ENCODE results near the gene RNPEPL1. TPM values are rescaled to one million over a fixed set of nuclear protein-coding genes. Genes with fewer than 3 reads are reported as not detected.

Gene RNPEPL1
- total and polyA plus RNA-seq, 10 of the 15 experiments (the other 5 are each of a cell fraction or from before 2014, with no cell fraction given) = 0.24 to 49.5 (median 6.8) TPM

DNA sequence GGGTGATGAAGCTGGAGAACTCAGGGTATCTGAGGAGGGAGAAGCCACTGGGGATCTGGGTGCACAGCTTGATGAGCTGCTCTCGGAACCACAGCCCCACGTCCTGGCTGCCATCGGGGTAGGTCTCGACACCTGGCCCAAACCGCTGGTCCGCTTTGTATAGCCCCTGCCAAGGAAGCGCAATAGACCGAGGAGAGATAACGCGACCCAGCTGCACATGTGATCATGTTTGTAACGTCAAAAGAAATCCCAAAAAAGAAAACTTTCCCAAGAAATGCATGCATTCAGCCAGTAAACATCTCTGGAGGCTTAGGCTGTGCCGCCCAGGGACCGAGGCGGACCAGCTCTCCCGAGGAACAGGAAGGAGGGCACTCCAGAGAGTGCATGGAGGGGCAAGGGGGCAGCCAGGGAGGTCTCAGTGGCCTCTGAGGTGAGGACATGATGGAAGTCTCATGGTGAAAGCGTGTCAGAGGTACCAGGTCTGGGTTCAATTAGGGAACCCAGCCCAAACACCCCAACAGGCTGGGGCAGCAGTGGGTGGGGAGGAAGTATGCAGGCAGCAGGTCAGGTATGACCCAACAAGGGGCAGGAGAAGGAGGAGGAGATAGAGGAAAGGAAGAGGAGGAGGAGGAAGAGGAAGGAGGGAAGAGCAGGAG, 38.8 kb upstream of the RNPEPL1 start (continued):
- no peak for TF ChIP-seq MXI1 (IDR thresholded peaks at IDR 0.05; ENCODE audit: low read depth, low read length)
- TF ChIP-seq WRNIP1 (IDR thresholded peaks at IDR 0.05; ENCODE audit: borderline replicate concordance, low read depth, low read length) = no peak
- no peak for TF ChIP-seq NFYA (IDR thresholded peaks at IDR 0.05; ENCODE audit: borderline replicate concordance, low read depth, low read length)
- TF ChIP-seq POLR2AphosphoS2 (IDR thresholded peaks at IDR 0.05; ENCODE audit: low read depth, low read length) = no peak
- no peak for TF ChIP-seq MYC (IDR thresholded peaks at IDR 0.05; ENCODE audit: insufficient read depth, insufficient read length, insufficient replicate concordance, low read length, severe bottlenecking)

DNA sequence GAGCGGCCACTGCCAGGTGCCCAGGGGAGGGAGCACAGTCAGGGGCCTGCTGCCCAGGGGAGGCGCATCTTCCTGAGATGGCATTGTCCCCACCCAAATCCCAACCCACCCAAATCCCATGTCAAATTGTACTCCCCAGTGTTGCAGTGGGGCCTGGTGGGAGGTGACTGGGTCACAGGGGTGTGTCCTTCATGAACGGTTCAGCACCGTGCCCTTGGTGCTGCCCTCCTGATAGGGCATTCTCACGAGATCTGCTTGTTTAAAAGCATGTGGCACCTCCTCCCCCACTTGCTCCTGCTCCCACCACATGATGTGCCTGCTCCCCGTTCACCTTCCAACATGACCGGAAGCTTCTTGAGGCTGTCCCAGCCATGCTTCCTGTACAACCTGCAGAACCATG, 38.1 kb upstream of the RNPEPL1 start:
- no peaks in the 10 kb centered on the region for H3K4me1 ChIP-seq (ENCODE audit: control insufficient read depth, insufficient read depth, low read length)
- H3K36me3 ChIP-seq (ENCODE audit: control insufficient read depth in 2 of 2, insufficient read depth in 2 of 2, low read length in 1 of 2) = peaks cover 0 to 3% of the 10 kb centered on the region in 2 experiments; a peak in 1 of 4 replicates
- no peaks in the 10 kb centered on the region for H3K79me2 ChIP-seq (ENCODE audit: control insufficient read depth, insufficient read depth, low read length)
- no peak for FAIRE-seq
- H3K9ac ChIP-seq (ENCODE audit: control insufficient read depth, insufficient read depth, low read length) = no peak overlapping the region
- BruUV-seq (replicated peaks) = no TSS peak
- 81% methylated on average over 7 of the region's 7 CpGs for WGBS (ENCODE audit: insufficient coverage, insufficient replicate concordance, low lambda C conversion rate, missing lambda C conversion rate)
- in situ Hi-C loops (cut with MboI) = no loop called here
- H3K4me3 ChIP-seq = no peak overlapping the region
- H4K20me1 ChIP-seq (ENCODE audit: control insufficient read depth, insufficient read depth) = no peaks in the 10 kb centered on the region
- DNase-seq (ENCODE audit: low read depth, low spot score) = no peak
- no peak overlapping the region for H3K27ac ChIP-seq (ENCODE audit: control insufficient read depth, insufficient read depth)
- CTCF ChIA-PET = no interaction called here
- H3K4me2 ChIP-seq (ENCODE audit: control insufficient read depth, insufficient read depth) = no peak overlapping the region
- no peak overlapping the region for H2AFZ ChIP-seq (ENCODE audit: control insufficient read depth, low read depth, low read length)
- TF ChIP-seq BACH1 (IDR thresholded peaks at IDR 0.05; ENCODE audit: borderline replicate concordance) (no peak), SREBF2 (IDR thresholded peaks at IDR 0.05; ENCODE audit: low read length) (no peak), CHD2 (IDR thresholded peaks at IDR 0.05; ENCODE audit: borderline replicate concordance, low read depth, low read length) (no peak), JUND (IDR thresholded peaks at IDR 0.05; ENCODE audit: low read depth, low read length) (no peak), ZNF687 (IDR thresholded peaks at IDR 0.05) (no peak), RCOR1 (conservative IDR thresholded peaks at IDR 0.05; ENCODE audit: low read depth, low read length) (no peak), KLF5 (IDR thresholded peaks at IDR 0.05; ENCODE audit: partially characterized antibody) (no peak)
- SMC1A ChIA-PET (ENCODE audit: uncharacterized antibody, unreplicated experiment) = interaction anchor here (1.0 kb wide), 1 partner anchor 16 kb away, joined by 3 read pairs; no protein-coding TSS in a partner anchor
- RAD21 ChIA-PET (ENCODE audit: unreplicated experiment) = no interaction called here
- POLR2A ChIA-PET = no interaction called here
- no peaks in the 10 kb centered on the region for H3K27me3 ChIP-seq (replicated peaks in 1 of 2; ENCODE audit: control insufficient read depth in 2 of 2, insufficient read depth in 2 of 2, low read length in 1 of 2)
- peaks cover 21% of the 10 kb centered on the region; the same call in 2 of the 3 replicates for H3K9me3 ChIP-seq (replicated peaks; ENCODE audit: control insufficient read depth, insufficient read depth, low read length)
- ATAC-seq = no peak
- intact Hi-C loops (cut with micrococcal nuclease; ENCODE audit: unreplicated experiment) = no loop called here

All from GM12878 (cell line).